PFSK-1 (cell line): ENCODE data around the gene ZNF362.

Experiments
- FOXP2 ChIP-seq: optimal IDR thresholded peaks from 2 replicates; pipeline ENCODE3; 2011; ENCODE audit warnings: borderline replicate concordance, control low read depth, inconsistent platforms; ENCODE audit not compliant: insufficient read depth; ENCODE audit errors: extremely low read length, extremely low read depth
- POLR2AphosphoS5 ChIP-seq: IDR thresholded peaks from 2 replicates; pipeline ENCODE4 v1.6.1; 2012; ENCODE audit warnings: low read depth, mild to moderate bottlenecking, control low read depth, low read length, moderate library complexity
- SIN3A ChIP-seq: IDR thresholded peaks from 2 replicates; pipeline ENCODE4 v1.6.1; 2012; ENCODE audit warnings: mild to moderate bottlenecking, low read length, moderate library complexity, borderline replicate concordance; ENCODE audit not compliant: insufficient read depth
- TAF1 ChIP-seq: IDR thresholded peaks from 2 replicates; pipeline ENCODE4 v1.6.1; 2012; ENCODE audit warnings: low read length, control low read depth, borderline replicate concordance; ENCODE audit not compliant: insufficient read depth
- TF ChIP-seq, protein P1 (sequence below), 2 experiments: IDR thresholded peaks; 2 replicates each; pipeline versions ENCODE4 v1.6.1 to v1.8.0; 2011 to 2012; ENCODE audit warnings: low read depth in 2 of 2, low read length in 2 of 2, control low read depth in 1 of 2, inconsistent platforms in 1 of 2, mild to moderate bottlenecking in 1 of 2, moderate library complexity in 1 of 2; ENCODE audit not compliant: insufficient read depth in 1 of 2

DNA sequence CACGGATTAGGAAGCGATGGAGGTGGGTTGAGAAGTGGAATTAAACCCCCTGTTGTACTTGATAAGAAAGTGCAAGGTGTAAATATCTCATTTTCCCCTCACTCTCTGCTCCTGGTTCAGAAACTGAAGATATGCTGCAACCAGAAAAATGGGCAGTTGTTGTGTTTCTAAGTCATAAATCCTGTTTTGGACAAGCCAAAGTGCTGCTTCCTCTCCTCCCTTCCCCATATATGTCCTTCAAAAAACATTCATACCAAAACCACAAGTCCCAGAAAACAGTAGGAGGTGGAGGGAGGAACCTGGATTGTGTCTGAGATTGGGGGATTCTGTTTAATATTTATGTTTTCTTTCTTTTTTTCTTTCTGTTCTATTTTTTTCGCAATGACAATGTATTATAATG lies 13.6 kb upstream of the ZNF362 start:
- no peak for TF ChIP-seq POLR2AphosphoS5
- TF ChIP-seq, protein P1, sequence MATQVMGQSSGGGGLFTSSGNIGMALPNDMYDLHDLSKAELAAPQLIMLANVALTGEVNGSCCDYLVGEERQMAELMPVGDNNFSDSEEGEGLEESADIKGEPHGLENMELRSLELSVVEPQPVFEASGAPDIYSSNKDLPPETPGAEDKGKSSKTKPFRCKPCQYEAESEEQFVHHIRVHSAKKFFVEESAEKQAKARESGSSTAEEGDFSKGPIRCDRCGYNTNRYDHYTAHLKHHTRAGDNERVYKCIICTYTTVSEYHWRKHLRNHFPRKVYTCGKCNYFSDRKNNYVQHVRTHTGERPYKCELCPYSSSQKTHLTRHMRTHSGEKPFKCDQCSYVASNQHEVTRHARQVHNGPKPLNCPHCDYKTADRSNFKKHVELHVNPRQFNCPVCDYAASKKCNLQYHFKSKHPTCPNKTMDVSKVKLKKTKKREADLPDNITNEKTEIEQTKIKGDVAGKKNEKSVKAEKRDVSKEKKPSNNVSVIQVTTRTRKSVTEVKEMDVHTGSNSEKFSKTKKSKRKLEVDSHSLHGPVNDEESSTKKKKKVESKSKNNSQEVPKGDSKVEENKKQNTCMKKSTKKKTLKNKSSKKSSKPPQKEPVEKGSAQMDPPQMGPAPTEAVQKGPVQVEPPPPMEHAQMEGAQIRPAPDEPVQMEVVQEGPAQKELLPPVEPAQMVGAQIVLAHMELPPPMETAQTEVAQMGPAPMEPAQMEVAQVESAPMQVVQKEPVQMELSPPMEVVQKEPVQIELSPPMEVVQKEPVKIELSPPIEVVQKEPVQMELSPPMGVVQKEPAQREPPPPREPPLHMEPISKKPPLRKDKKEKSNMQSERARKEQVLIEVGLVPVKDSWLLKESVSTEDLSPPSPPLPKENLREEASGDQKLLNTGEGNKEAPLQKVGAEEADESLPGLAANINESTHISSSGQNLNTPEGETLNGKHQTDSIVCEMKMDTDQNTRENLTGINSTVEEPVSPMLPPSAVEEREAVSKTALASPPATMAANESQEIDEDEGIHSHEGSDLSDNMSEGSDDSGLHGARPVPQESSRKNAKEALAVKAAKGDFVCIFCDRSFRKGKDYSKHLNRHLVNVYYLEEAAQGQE (IDR thresholded peaks at IDR 0.05; ENCODE audit: insufficient read depth in 1 of 2, low read depth in 2 of 2, low read length in 2 of 2) = no peak
- no peak for TF ChIP-seq TAF1
- no peak for TF ChIP-seq SIN3A
- TF ChIP-seq FOXP2 = no peak
